WERI-Rb-1 (cell line): ENCODE data around the gene RPLP1.
A peak's percentile ranks its signal among the peaks of the same experiment; 100 is the strongest.

ENCODE experiments used
- DNase-seq: peaks from one replicate; pipeline ENCODE4 v3.0.0-alpha.2; 2020
- H3K27ac ChIP-seq: fragments of 250-450 bp; sonication (Bioruptor Pico); 2 replicates; pipeline ENCODE4 v1.5.1; 2020; ENCODE audit warnings: mild to moderate bottlenecking, moderate library complexity
- H3K27me3 ChIP-seq: fragments of 250-450 bp; sonication (Bioruptor Pico); 2 replicates; pipeline ENCODE4 v1.5.1; 2021; ENCODE audit warnings: mild to moderate bottlenecking, low read depth, moderate library complexity; ENCODE audit not compliant: insufficient read depth, severe bottlenecking
- H3K36me3 ChIP-seq: fragments of 250-450 bp; sonication (Bioruptor Pico); 2 replicates; pipeline ENCODE4 v1.5.1; 2020; ENCODE audit warnings: mild to moderate bottlenecking, moderate library complexity
- H3K4me3 ChIP-seq: 2 replicates; pipeline ENCODE4 v1.5.1; 2011; ENCODE audit warnings: low read depth, mild to moderate bottlenecking, control low read depth, low read length
- H3K9me3 ChIP-seq: fragments of 250-450 bp; sonication (Bioruptor Pico); 2 replicates; pipeline ENCODE4 v1.5.1; 2021; ENCODE audit warnings: mild to moderate bottlenecking, moderate library complexity; ENCODE audit not compliant: severe bottlenecking
- CTCF ChIP-seq: IDR thresholded peaks from 2 replicates; pipeline ENCODE4 v1.5.1; 2011; ENCODE audit warnings: low read depth, mild to moderate bottlenecking, control low read depth, inconsistent platforms, low read length

Gene RPLP1

GRCh38 chr15:69498987-69499386, 46.4 kb downstream of the RPLP1 start:
- TF ChIP-seq CTCF = no peak

GRCh38 chr15:69499521-69500211, 47.0 kb downstream of the RPLP1 start:
- DNase-seq = no peak
- no peak overlapping the region for H3K4me3 ChIP-seq
- no peaks in the 10 kb centered on the region for H3K9me3 ChIP-seq
- TF ChIP-seq CTCF = no peak
- no peaks in the 10 kb centered on the region for H3K36me3 ChIP-seq
- H3K27ac ChIP-seq = no peak overlapping the region
- H3K27me3 ChIP-seq = no peaks in the 10 kb centered on the region

More at GRCh38 chr15:69498987-69499386, 46.4 kb downstream of the RPLP1 start:
- no peaks in the 10 kb centered on the region for H3K27me3 ChIP-seq
- no peak for DNase-seq
- no peaks in the 10 kb centered on the region for H3K36me3 ChIP-seq
- no peak overlapping the region for H3K4me3 ChIP-seq
- no peak overlapping the region for H3K27ac ChIP-seq
- no peaks in the 10 kb centered on the region for H3K9me3 ChIP-seq

DNA sequence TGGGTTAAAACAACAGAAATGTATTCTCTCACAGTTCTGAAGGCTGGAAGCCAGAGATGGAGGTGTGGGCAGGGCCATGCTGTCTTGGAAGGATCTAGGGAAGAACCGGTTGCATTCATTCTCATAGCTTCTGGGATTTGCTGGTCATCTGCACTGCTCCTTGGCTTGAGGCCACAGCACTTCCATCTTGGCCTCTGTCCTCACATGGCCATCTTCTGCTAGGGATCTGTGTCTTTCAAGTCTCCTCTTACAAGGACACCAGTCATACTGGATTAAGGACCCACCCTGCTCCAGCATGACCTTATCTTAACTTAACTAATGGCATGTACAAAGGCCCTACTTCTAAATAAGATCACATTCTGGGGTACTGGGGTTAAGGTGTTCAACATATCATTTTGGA, 47.7 kb downstream of the RPLP1 start:
- Histone ChIP-seq H3K27me3 (no peaks in the 10 kb centered on the region), H3K9me3 (no peaks in the 10 kb centered on the region), H3K27ac (no peak overlapping the region), H3K4me3 (no peak overlapping the region), H3K36me3 (no peaks in the 10 kb centered on the region)
- DNase-seq = no peak
- TF ChIP-seq CTCF = no peak

- Histone ChIP-seq H3K4me3 (no peak overlapping the region), H3K36me3 (no peaks in the 10 kb centered on the region), H3K27me3 (no peaks in the 10 kb centered on the region), H3K27ac (no peak overlapping the region), H3K9me3 (no peaks in the 10 kb centered on the region)
- no peak for TF ChIP-seq CTCF
- no peak for DNase-seq
These were observed 48.8 kb downstream of the RPLP1 start for GRCh38 chr15:69501456-69501855.

DNA sequence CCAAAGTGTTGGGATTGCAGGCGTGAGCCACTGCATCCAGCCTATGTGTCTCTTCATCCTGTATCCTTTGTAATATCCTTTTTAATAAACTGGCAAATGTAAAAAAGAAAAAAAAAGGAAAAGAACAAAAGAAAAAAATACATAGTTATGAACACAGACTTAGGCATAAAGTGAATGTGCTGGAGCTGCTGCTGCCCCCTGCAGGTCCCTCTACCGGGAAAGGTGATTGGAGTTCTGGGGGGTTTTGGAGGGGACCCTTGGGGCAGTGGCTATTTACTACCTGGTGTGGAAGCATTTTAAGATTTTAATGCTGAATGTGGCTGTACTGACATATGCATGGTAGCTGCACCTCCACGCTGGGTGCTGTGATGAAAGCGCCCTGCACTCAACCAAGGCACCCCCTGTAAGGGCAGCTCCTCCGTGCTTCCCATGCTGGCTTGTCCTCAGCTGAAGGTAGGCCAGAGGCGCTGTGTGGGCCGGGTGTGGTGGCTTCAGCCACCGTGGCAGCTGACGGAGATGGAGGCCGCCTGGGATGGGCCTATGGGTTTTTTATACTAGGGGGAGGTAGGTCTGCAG, 49.9 kb downstream of the RPLP1 start:
- Histone ChIP-seq H3K27ac (no peak overlapping the region), H3K36me3 (no peaks in the 10 kb centered on the region), H3K4me3 (no peak overlapping the region), H3K9me3 (no peaks in the 10 kb centered on the region), H3K27me3 (no peaks in the 10 kb centered on the region)
- TF ChIP-seq CTCF = peak; percentile 17; the same call in 1 of the 2 replicates
- no peak for DNase-seq
